Neutrophil (primary cell): ENCODE results near the gene TUB.

Experiments used
- H3K27ac ChIP-seq: fragments of 200-600 bp; sonication (generic); 2 replicates; pipeline ENCODE4 v1.5.1; 2016; ENCODE audit warnings: mild to moderate bottlenecking, moderate library complexity
- H3K27me3 ChIP-seq: fragments of 200-600 bp; sonication (generic); 2 replicates; pipeline ENCODE4 v1.6.0; 2016; ENCODE audit warnings: mild to moderate bottlenecking
- H3K36me3 ChIP-seq: fragments of 200-600 bp; sonication (generic); 2 replicates; pipeline ENCODE4 v1.5.1; 2017
- H3K4me1 ChIP-seq, 2 experiments: fragments of 200-600 bp in 1 of 2; sonication (generic) in 1 of 2; 1 replicate in 1 of 2; 2 replicates in 1 of 2; pipeline versions ENCODE4 v1.5.1 to v1.6.1; 2013 to 2016; ENCODE audit warnings: low read depth in 1 of 2, low read length in 1 of 2, mild to moderate bottlenecking in 1 of 2, moderate library complexity in 1 of 2; ENCODE audit not compliant: control insufficient read depth in 1 of 2, insufficient read depth in 1 of 2
- H3K4me3 ChIP-seq, 2 experiments: fragments of 200-600 bp in 1 of 2; sonication (generic) in 1 of 2; 1 replicate in 1 of 2; 2 replicates in 1 of 2; pipeline ENCODE4 v1.5.1; 2013 to 2016; ENCODE audit warnings: low read depth in 1 of 2, low read length in 1 of 2, mild to moderate bottlenecking in 1 of 2, moderate library complexity in 1 of 2
- H3K9me3 ChIP-seq: fragments of 200-600 bp; sonication (generic); 2 replicates; pipeline ENCODE4 v1.5.1; 2016
- CTCF ChIP-seq: fragments of 200-600 bp; sonication (generic); IDR thresholded peaks from 2 replicates; pipeline ENCODE4 v1.5.1; 2016; ENCODE audit warnings: antibody characterized with exemption

The TUB gene

GRCh38 chr11:8063324-8063723 lies 17.7 kb upstream of the TUB start:
- no peak overlapping the region for H3K27ac ChIP-seq

GRCh38 chr11:8065031-8065430 lies 16.0 kb upstream of the TUB start:
- no peaks in the 10 kb centered on the region for H3K36me3 ChIP-seq

More at GRCh38 chr11:8063324-8063723, 17.7 kb upstream of the TUB start:
- Histone ChIP-seq H3K4me3 (no peak overlapping the region), H3K27me3 (peaks cover 17% of the 10 kb centered on the region), H3K36me3 (no peaks in the 10 kb centered on the region), H3K4me1 (no peaks in the 10 kb centered on the region), H3K9me3 (no peaks in the 10 kb centered on the region)
- no peak for TF ChIP-seq CTCF

DNA sequence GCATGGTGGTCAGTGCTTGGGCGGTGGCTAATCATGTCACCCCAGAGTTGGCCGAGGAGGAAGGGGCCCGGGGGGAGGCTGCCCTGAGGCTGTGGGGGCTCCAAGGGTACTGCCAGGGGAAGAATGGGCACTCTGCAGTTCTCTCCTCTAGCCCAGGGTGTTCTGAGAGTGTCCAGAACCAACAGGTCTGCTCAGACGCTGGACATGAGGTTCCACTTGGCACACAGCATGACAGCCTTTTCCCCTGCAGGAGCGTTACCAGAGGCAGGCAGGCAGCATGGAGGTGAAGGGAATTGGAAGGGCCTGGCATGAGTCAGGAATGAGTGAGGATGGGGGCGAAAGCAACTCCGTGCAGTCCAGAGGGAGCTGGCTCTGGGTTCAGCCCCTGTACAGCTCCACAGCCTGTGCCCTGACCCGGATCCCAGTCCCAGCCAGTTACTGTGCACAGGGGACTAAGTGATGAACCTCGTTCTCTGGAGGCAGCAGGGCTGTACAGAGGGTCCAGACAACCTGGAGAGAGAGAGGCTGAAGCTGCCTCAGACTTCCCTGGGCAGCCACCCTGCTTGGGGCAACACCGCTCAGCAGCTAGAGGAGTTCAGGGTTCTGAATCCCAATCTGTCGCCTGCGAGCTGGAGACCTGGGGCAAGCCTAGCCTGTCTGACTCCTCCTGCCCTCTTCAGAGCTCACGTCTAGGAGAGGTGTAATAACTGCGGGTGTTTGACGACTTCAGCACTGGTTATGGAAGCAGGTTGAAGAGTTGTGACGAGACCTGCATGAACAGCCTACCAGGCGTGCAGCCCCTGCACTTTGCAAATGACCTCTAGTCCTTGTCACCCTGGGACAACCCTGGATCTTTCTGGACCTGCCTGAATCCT lies 14.7 kb upstream of the TUB start:
- no peak overlapping the region for H3K27ac ChIP-seq
- peaks cover 29% of the 10 kb centered on the region for H3K27me3 ChIP-seq
- H3K4me3 ChIP-seq: no peak overlapping the region
- H3K4me1 ChIP-seq: no peaks in the 10 kb centered on the region
- H3K36me3 ChIP-seq: no peaks in the 10 kb centered on the region
- H3K9me3 ChIP-seq: no peaks in the 10 kb centered on the region
- TF ChIP-seq CTCF: no peak

More at GRCh38 chr11:8065031-8065430, 16.0 kb upstream of the TUB start:
- Histone ChIP-seq H3K27ac (no peak overlapping the region), H3K4me1 (no peaks in the 10 kb centered on the region), H3K4me3 (no peak overlapping the region), H3K27me3 (peaks cover 29% of the 10 kb centered on the region), H3K9me3 (no peaks in the 10 kb centered on the region)
- no peak for TF ChIP-seq CTCF

GRCh38 chr11:8066911-8067455 lies 14.0 kb upstream of the TUB start:
- H3K4me1 ChIP-seq: no peaks in the 10 kb centered on the region
- H3K27me3 ChIP-seq: peaks cover 32% of the 10 kb centered on the region
- no peak overlapping the region for H3K4me3 ChIP-seq
- H3K9me3 ChIP-seq: no peaks in the 10 kb centered on the region
- no peaks in the 10 kb centered on the region for H3K36me3 ChIP-seq
- no peak for TF ChIP-seq CTCF
- H3K27ac ChIP-seq: no peak overlapping the region

- H3K9me3 ChIP-seq: no peaks in the 10 kb centered on the region
- H3K27ac ChIP-seq: no peak overlapping the region
- no peak for TF ChIP-seq CTCF
- no peaks in the 10 kb centered on the region for H3K36me3 ChIP-seq
- no peaks in the 10 kb centered on the region for H3K4me1 ChIP-seq
- H3K4me3 ChIP-seq: no peak overlapping the region
- peaks cover 38% of the 10 kb centered on the region for H3K27me3 ChIP-seq
These were observed 13.5 kb upstream of the TUB start for GRCh38 chr11:8067567-8067928.
